GM12878 (cell line): ENCODE data around the gene DDX56. TPM values are rescaled to one million over a fixed set of nuclear protein-coding genes. Genes with fewer than 3 reads are reported as not detected.

Experiments
- ATAC-seq: fragments of 200-7000 bp; cut with Tn5 transposase; 3 replicates; pipeline ENCODE4 v1.9.1; 2020; ENCODE audit warnings: mild to moderate bottlenecking, moderate library complexity
- BruUV-seq: library from RNA; stranded (reverse); fragments of 400-500 nt; replicated peaks from 2 replicates; lab custom pipeline; 2021; lab: Mats Ljungman, UMichigan
- CTCF ChIA-PET: fragments of 300-600 bp; sonication (Branson Sonifier 250); formaldehyde crosslinking; extraction: SDS; loops from one replicate; lab custom pipeline; 2021; ENCODE audit warnings: inconsistent platforms; lab: Yijun Ruan, JAX
- POLR2A ChIA-PET: fragments of 350-600 bp; formaldehyde crosslinking; extraction: SDS; loops from one replicate; lab custom pipeline; 2021; ENCODE audit warnings: inconsistent platforms; lab: Charles Lee
- RAD21 ChIA-PET: fragments of 300-600 bp; sonication (Branson Sonifier 250); formaldehyde crosslinking; loops from one replicate; lab custom pipeline; 2023; ENCODE audit warnings: antibody characterized with exemption; ENCODE audit not compliant: unreplicated experiment; lab: Charles Lee
- SMC1A ChIA-PET: fragments of 300-600 bp; sonication (Branson Sonifier 250); formaldehyde crosslinking; loops from one replicate; lab custom pipeline; 2023; ENCODE audit not compliant: unreplicated experiment, uncharacterized antibody; lab: Charles Lee
- DNase-seq: peaks from one replicate; pipeline ENCODE4 v3.0.0-alpha.2; 2011; ENCODE audit warnings: low read depth, low spot score
- FAIRE-seq: peaks from 3 replicates; lab custom pipeline; 2011; peaks lifted over from hg19 to GRCh38; lab: Jason Lieb, UNC
- H2AFZ ChIP-seq: 2 replicates; pipeline ENCODE4 v1.6.0; 2011; ENCODE audit warnings: low read depth, low read length, control low read depth; ENCODE audit not compliant: control insufficient read depth
- H3K27ac ChIP-seq: 2 replicates; pipeline ENCODE4 v1.5.1; 2011; ENCODE audit warnings: control low read depth; ENCODE audit not compliant: control insufficient read depth, insufficient read depth
- H3K27me3 ChIP-seq, 2 experiments: replicated peaks in 1 of 2; 2 replicates each; pipeline versions ENCODE4 v1.6.0 to v1.6.1; 2011; ENCODE audit warnings: low read length in 1 of 2; ENCODE audit not compliant: control insufficient read depth in 2 of 2, insufficient read depth in 2 of 2
- H3K36me3 ChIP-seq, 2 experiments: 2 replicates each; pipeline ENCODE4 v1.5.1; 2011; ENCODE audit warnings: low read length in 1 of 2; ENCODE audit not compliant: control insufficient read depth in 2 of 2, insufficient read depth in 2 of 2
- H3K4me1 ChIP-seq: 2 replicates; pipeline ENCODE4 v1.6.1; 2011; ENCODE audit warnings: mild to moderate bottlenecking, low read length, moderate library complexity, mixed read lengths; ENCODE audit not compliant: control insufficient read depth, insufficient read depth
- H3K4me2 ChIP-seq: 2 replicates; pipeline ENCODE4 v1.6.0; 2011; ENCODE audit warnings: control low read depth; ENCODE audit not compliant: control insufficient read depth, insufficient read depth
- H3K4me3 ChIP-seq: fragments of 200-600 bp; sonication (generic); 2 replicates; pipeline ENCODE4 v1.5.1; 2016
- H3K79me2 ChIP-seq: 2 replicates; pipeline ENCODE4 v1.6.0; 2011; ENCODE audit warnings: low read length; ENCODE audit not compliant: control insufficient read depth, insufficient read depth
- H3K9ac ChIP-seq: 2 replicates; pipeline ENCODE4 v1.8.0; 2011; ENCODE audit warnings: low read length, control low read depth, mixed read lengths; ENCODE audit not compliant: control insufficient read depth, insufficient read depth
- H3K9me3 ChIP-seq: replicated peaks from 3 replicates; pipeline ENCODE4 v1.5.1; 2011; ENCODE audit warnings: mild to moderate bottlenecking, low read length; ENCODE audit not compliant: control insufficient read depth, insufficient read depth
- H4K20me1 ChIP-seq: 2 replicates; pipeline ENCODE4 v1.6.0; 2011; ENCODE audit not compliant: control insufficient read depth, insufficient read depth
- ATF7 ChIP-seq: fragments of 450-650 bp; IDR thresholded peaks from 2 replicates; pipeline ENCODE4 v1.6.1; 2016; ENCODE audit warnings: low read depth, mild to moderate bottlenecking
- BCL11A ChIP-seq: IDR thresholded peaks from 2 replicates; pipeline ENCODE4 v1.6.1; 2011; ENCODE audit warnings: low read depth, low read length
- CREB1 ChIP-seq: IDR thresholded peaks from 2 replicates; pipeline ENCODE4 v1.6.1; 2012; ENCODE audit warnings: low read depth, mild to moderate bottlenecking, inconsistent platforms
- CREM ChIP-seq: IDR thresholded peaks from 2 replicates; pipeline ENCODE4 v1.6.1; 2014; ENCODE audit warnings: antibody characterized with exemption, low read depth
- EED ChIP-seq: sonication (generic); IDR thresholded peaks from 2 replicates; pipeline ENCODE4 v1.6.1; 2016; ENCODE audit warnings: antibody characterized with exemption, low read depth
- EGR1 ChIP-seq, 2 experiments: IDR thresholded peaks; 1 replicate in 1 of 2; 2 replicates in 1 of 2; pipeline ENCODE4 v1.6.1; 2011 to 2012; ENCODE audit warnings: low read depth in 2 of 2, low read length in 2 of 2, borderline replicate concordance in 1 of 2, mild to moderate bottlenecking in 1 of 2, moderate library complexity in 1 of 2
- IKZF1 ChIP-seq: fragments of 450-650 bp; conservative IDR thresholded peaks from 2 replicates; pipeline ENCODE4 v1.6.1; 2017; ENCODE audit warnings: antibody characterized with exemption, mild to moderate bottlenecking
- KAT2A ChIP-seq: conservative IDR thresholded peaks from 2 replicates; pipeline ENCODE4 v1.6.1; 2011; ENCODE audit warnings: low read depth, low read length; ENCODE audit not compliant: control insufficient read depth
- LARP7 ChIP-seq: fragments of 450-650 bp; IDR thresholded peaks from 2 replicates; pipeline ENCODE4 v1.6.1; 2017; ENCODE audit warnings: mild to moderate bottlenecking
- PRDM15 ChIP-seq: fragments of 450-650 bp; formaldehyde crosslinking; IDR thresholded peaks from 2 replicates; pipeline ENCODE4 v1.4.0; 2020; ENCODE audit warnings: mild to moderate bottlenecking, moderate library complexity
- RCOR1 ChIP-seq: conservative IDR thresholded peaks from 2 replicates; pipeline ENCODE4 v1.6.1; 2012; ENCODE audit warnings: low read depth, low read length, improper control_type of control experiment
- RUNX3 ChIP-seq: IDR thresholded peaks from 2 replicates; pipeline ENCODE4 v1.6.1; 2012; ENCODE audit warnings: low read length, inconsistent platforms
- SP1 ChIP-seq: IDR thresholded peaks from one replicate; pipeline ENCODE4 v1.6.1; 2011; ENCODE audit warnings: low read depth, low read length
- SRF ChIP-seq, 2 experiments: IDR thresholded peaks; 2 replicates each; pipeline ENCODE4 v1.6.1; 2011; ENCODE audit warnings: low read depth in 2 of 2, low read length in 2 of 2, mild to moderate bottlenecking in 1 of 2, moderate library complexity in 1 of 2
- ZNF687 ChIP-seq: fragments of 450-650 bp; IDR thresholded peaks from 2 replicates; pipeline ENCODE4 v1.6.1; 2017; ENCODE audit warnings: mild to moderate bottlenecking, moderate library complexity
- WGBS: methylation state at CpG from one replicate; pipeline ENCODE4 v1.1.6; 2016; ENCODE audit warnings: low lambda C conversion rate; ENCODE audit not compliant: insufficient replicate concordance, insufficient coverage; ENCODE audit errors: missing lambda C conversion rate; 5-methylcytosine and 5-hydroxymethylcytosine counted together
- in situ Hi-C: fragments of 300-500 bp; cut with MboI; formaldehyde crosslinking; loops from 9 replicates; pipeline ENCODE4 v1.14.3; 2018; ENCODE audit warnings: mixed read lengths
- intact Hi-C: fragments of 100-400 bp; cut with micrococcal nuclease; formaldehyde crosslinking; loops from one replicate; pipeline ENCODE4 v1.14.2; 2022; ENCODE audit not compliant: unreplicated experiment
- polyA plus RNA-seq, 11 experiments: library from polyadenylated mRNA; depleted of rRNA in 4 of 11; unstranded in 6 of 11; stranded (reverse) in 5 of 11; fragments of >200 nt; fragmentation: Nextera tagmentation in 4 of 11; fragmentation: Illumina TruSeq in 1 of 11; extraction: Ambion mirVana in 4 of 11; extraction: Trizol in 1 of 11; gene quantifications; 1 replicate in 1 of 11; 2 replicates in 10 of 11; pipeline versions ENCODE4 v1.2.1 to v1.2.3, GENCODE V29; 2011 to 2016; ENCODE audit warnings: inconsistent platforms in 2 of 11, missing spikeins in 2 of 11, low read depth in 1 of 11
- total RNA-seq, 4 experiments: library from RNA; depleted of rRNA in 3 of 4; stranded (reverse); fragments of >200 nt in 3 of 4; fragmentation: Illumina TruSeq in 1 of 4; extraction: Trizol in 1 of 4; gene quantifications; 2 replicates each; pipeline versions ENCODE4 v1.2.1 to v1.2.3, GENCODE V29; 2013 to 2021

DDX56 gene
- total and polyA plus RNA-seq, 10 of the 15 experiments (the other 5 are each of a cell fraction or from before 2014, with no cell fraction given): 19.8 to 136 (median 81.3) TPM

- TF ChIP-seq PRDM15 (CRISPR knock-in tag) (no peak), IKZF1 (no peak), SP1 (no peak), RCOR1 (no peak), CREB1 (no peak), EGR1 (IDR thresholded peaks at IDR 0.05; ENCODE audit: borderline replicate concordance in 1 of 2, low read depth in 2 of 2, low read length in 2 of 2) (no peak)
Observed at GRCh38 chr7:44615793-44616192, 42.1 kb upstream of the DDX56 start (continued).

GRCh38 chr7:44615149-44615611 is 41.5 kb upstream of the DDX56 start:
- Histone ChIP-seq H3K9ac (no peak overlapping the region), H3K4me1 (peaks cover 40% of the 10 kb centered on the region), H2AFZ (no peak overlapping the region), H3K4me3 (no peak overlapping the region), H3K79me2 (peaks cover 84% of the 10 kb centered on the region), H3K27me3 (no peaks in the 10 kb centered on the region), H3K27ac (peak overlapping the region; percentile 46), H3K9me3 (no peaks in the 10 kb centered on the region), H4K20me1 (no peaks in the 10 kb centered on the region), H3K4me2 (peak overlapping the region; percentile 1; the same call in 1 of the 2 replicates), H3K36me3 (peaks cover 0 to 7% of the 10 kb centered on the region in 2 experiments; a peak in 2 of 4 replicates)
- SMC1A ChIA-PET: interaction anchor here (2.7 to 4.3 kb wide), 2 partner anchors 20 to 24 kb away, joined by 13 to 19 read pairs; no protein-coding TSS in a partner anchor
- FAIRE-seq (no peak), ATAC-seq (peak; percentile 58), DNase-seq (no peak)
- RAD21 ChIA-PET: interaction anchor here (10.1 kb wide), 1 partner anchor 19 kb away, joined by 130 read pairs; no protein-coding TSS in a partner anchor
- BruUV-seq: no TSS peak
- WGBS: 50% methylated on average over 2 of the region's 2 CpGs
- POLR2A ChIA-PET: interaction anchor here (0.6 to 0.7 kb wide), 3 partner anchors 10 to 59 kb away, joined by 3 to 7 read pairs (median 5); no protein-coding TSS in a partner anchor
- CTCF ChIA-PET: interaction anchor here (1.2 kb wide), 1 partner anchor 135 kb away, joined by 3 read pairs; no protein-coding TSS in a partner anchor
- in situ Hi-C loops: no loop called here
- intact Hi-C loops: no loop called here
- TF ChIP-seq SRF (IDR thresholded peaks at IDR 0.05; ENCODE audit: low read depth in 2 of 2, low read length in 2 of 2) (peak in 1 of 2 experiments; percentile 40; a peak in 1 of 4 replicates), EED (0 out of 2 replicates have a peak, but pooled peaks have one; percentile 28), LARP7 (no peak), KAT2A (no peak), ATF7 (peak; percentile 65), CREB1 (0 out of 2 replicates have a peak, but pooled peaks have one; percentile 51), CREM (peak; percentile 37; the same call in 1 of the 2 replicates), RUNX3 (0 out of 2 replicates have a peak, but pooled peaks have one; percentile 13), ZNF687 (no peak), BCL11A (0 out of 2 replicates have a peak, but pooled peaks have one; percentile 18)
